GM12878 (cell line): Measurements from ENCODE around the gene PCSK5. TPM values are rescaled to one million over a fixed set of nuclear protein-coding genes. Genes with fewer than 3 reads are reported as not detected.

Experiments used
- ATAC-seq: fragments of 200-7000 bp; cut with Tn5 transposase; 3 replicates; pipeline ENCODE4 v1.9.1; 2020; ENCODE audit warnings: mild to moderate bottlenecking, moderate library complexity
- BruUV-seq: library from RNA; stranded (reverse); fragments of 400-500 nt; replicated peaks from 2 replicates; lab custom pipeline; 2021; lab: Mats Ljungman, UMichigan
- CTCF ChIA-PET: fragments of 300-600 bp; sonication (Branson Sonifier 250); formaldehyde crosslinking; extraction: SDS; loops from one replicate; lab custom pipeline; 2021; ENCODE audit warnings: inconsistent platforms; lab: Yijun Ruan, JAX
- POLR2A ChIA-PET: fragments of 350-600 bp; formaldehyde crosslinking; extraction: SDS; loops from one replicate; lab custom pipeline; 2021; ENCODE audit warnings: inconsistent platforms; lab: Charles Lee
- RAD21 ChIA-PET: fragments of 300-600 bp; sonication (Branson Sonifier 250); formaldehyde crosslinking; loops from one replicate; lab custom pipeline; 2023; ENCODE audit warnings: antibody characterized with exemption; ENCODE audit not compliant: unreplicated experiment; lab: Charles Lee
- SMC1A ChIA-PET: fragments of 300-600 bp; sonication (Branson Sonifier 250); formaldehyde crosslinking; loops from one replicate; lab custom pipeline; 2023; ENCODE audit not compliant: unreplicated experiment, uncharacterized antibody; lab: Charles Lee
- DNase-seq: peaks from one replicate; pipeline ENCODE4 v3.0.0-alpha.2; 2011; ENCODE audit warnings: low read depth, low spot score
- FAIRE-seq: peaks from 3 replicates; lab custom pipeline; 2011; peaks lifted over from hg19 to GRCh38; lab: Jason Lieb, UNC
- H2AFZ ChIP-seq: 2 replicates; pipeline ENCODE4 v1.6.0; 2011; ENCODE audit warnings: low read depth, low read length, control low read depth; ENCODE audit not compliant: control insufficient read depth
- H3K27ac ChIP-seq: 2 replicates; pipeline ENCODE4 v1.5.1; 2011; ENCODE audit warnings: control low read depth; ENCODE audit not compliant: control insufficient read depth, insufficient read depth
- H3K27me3 ChIP-seq, 2 experiments: replicated peaks in 1 of 2; 2 replicates each; pipeline versions ENCODE4 v1.6.0 to v1.6.1; 2011; ENCODE audit warnings: low read length in 1 of 2; ENCODE audit not compliant: control insufficient read depth in 2 of 2, insufficient read depth in 2 of 2
- H3K36me3 ChIP-seq, 2 experiments: 2 replicates each; pipeline ENCODE4 v1.5.1; 2011; ENCODE audit warnings: low read length in 1 of 2; ENCODE audit not compliant: control insufficient read depth in 2 of 2, insufficient read depth in 2 of 2
- H3K4me1 ChIP-seq: 2 replicates; pipeline ENCODE4 v1.6.1; 2011; ENCODE audit warnings: mild to moderate bottlenecking, low read length, moderate library complexity, mixed read lengths; ENCODE audit not compliant: control insufficient read depth, insufficient read depth
- H3K4me2 ChIP-seq: 2 replicates; pipeline ENCODE4 v1.6.0; 2011; ENCODE audit warnings: control low read depth; ENCODE audit not compliant: control insufficient read depth, insufficient read depth
- H3K4me3 ChIP-seq: fragments of 200-600 bp; sonication (generic); 2 replicates; pipeline ENCODE4 v1.5.1; 2016
- H3K79me2 ChIP-seq: 2 replicates; pipeline ENCODE4 v1.6.0; 2011; ENCODE audit warnings: low read length; ENCODE audit not compliant: control insufficient read depth, insufficient read depth
- H3K9ac ChIP-seq: 2 replicates; pipeline ENCODE4 v1.8.0; 2011; ENCODE audit warnings: low read length, control low read depth, mixed read lengths; ENCODE audit not compliant: control insufficient read depth, insufficient read depth
- H3K9me3 ChIP-seq: replicated peaks from 3 replicates; pipeline ENCODE4 v1.5.1; 2011; ENCODE audit warnings: mild to moderate bottlenecking, low read length; ENCODE audit not compliant: control insufficient read depth, insufficient read depth
- H4K20me1 ChIP-seq: 2 replicates; pipeline ENCODE4 v1.6.0; 2011; ENCODE audit not compliant: control insufficient read depth, insufficient read depth
- ASH2L ChIP-seq: fragments of 300-600, 200-600 bp; sonication (generic); IDR thresholded peaks from 2 replicates; pipeline ENCODE4 v1.6.1; 2017; ENCODE audit warnings: low read depth, mild to moderate bottlenecking, borderline replicate concordance
- CEBPB ChIP-seq, 2 experiments: fragments of 150-350 bp in 1 of 2; IDR thresholded peaks; 2 replicates each; pipeline ENCODE4 v1.6.1; 2012 to 2014; ENCODE audit warnings: low read depth in 2 of 2, low read length in 2 of 2, borderline replicate concordance in 1 of 2, inconsistent platforms in 1 of 2
- CEBPZ ChIP-seq: fragments of 150-350 bp; IDR thresholded peaks from 2 replicates; pipeline ENCODE4 v1.6.1; 2016; ENCODE audit warnings: low read depth, low read length
- CREM ChIP-seq: IDR thresholded peaks from 2 replicates; pipeline ENCODE4 v1.6.1; 2014; ENCODE audit warnings: antibody characterized with exemption, low read depth
- MXI1 ChIP-seq: fragments of 150-350 bp; IDR thresholded peaks from 2 replicates; pipeline ENCODE4 v1.6.1; 2011; ENCODE audit warnings: low read depth, mild to moderate bottlenecking, inconsistent platforms, low read length, improper control_type of control experiment
- RUNX3 ChIP-seq: IDR thresholded peaks from 2 replicates; pipeline ENCODE4 v1.6.1; 2012; ENCODE audit warnings: low read length, inconsistent platforms
- SP1 ChIP-seq: IDR thresholded peaks from one replicate; pipeline ENCODE4 v1.6.1; 2011; ENCODE audit warnings: low read depth, low read length
- STAT1 ChIP-seq: fragments of 450-650 bp; conservative IDR thresholded peaks from 2 replicates; pipeline ENCODE4 v1.6.1; 2014; ENCODE audit warnings: antibody characterized with exemption, mild to moderate bottlenecking
- ZBED1 ChIP-seq: IDR thresholded peaks from 2 replicates; pipeline ENCODE4 v1.6.1; 2016; ENCODE audit warnings: borderline replicate concordance
- ZBTB4 ChIP-seq: fragments of 450-650 bp; formaldehyde crosslinking; IDR thresholded peaks from 2 replicates; pipeline ENCODE4 v1.4.0; 2022; ENCODE audit warnings: mild to moderate bottlenecking, moderate library complexity
- ZNF687 ChIP-seq: fragments of 450-650 bp; IDR thresholded peaks from 2 replicates; pipeline ENCODE4 v1.6.1; 2017; ENCODE audit warnings: mild to moderate bottlenecking, moderate library complexity
- WGBS: methylation state at CpG from one replicate; pipeline ENCODE4 v1.1.6; 2016; ENCODE audit warnings: low lambda C conversion rate; ENCODE audit not compliant: insufficient replicate concordance, insufficient coverage; ENCODE audit errors: missing lambda C conversion rate; 5-methylcytosine and 5-hydroxymethylcytosine counted together
- in situ Hi-C: fragments of 300-500 bp; cut with MboI; formaldehyde crosslinking; loops from 9 replicates; pipeline ENCODE4 v1.14.3; 2018; ENCODE audit warnings: mixed read lengths
- intact Hi-C: fragments of 100-400 bp; cut with micrococcal nuclease; formaldehyde crosslinking; loops from one replicate; pipeline ENCODE4 v1.14.2; 2022; ENCODE audit not compliant: unreplicated experiment
- polyA plus RNA-seq, 11 experiments: library from polyadenylated mRNA; depleted of rRNA in 4 of 11; unstranded in 6 of 11; stranded (reverse) in 5 of 11; fragments of >200 nt; fragmentation: Nextera tagmentation in 4 of 11; fragmentation: Illumina TruSeq in 1 of 11; extraction: Ambion mirVana in 4 of 11; extraction: Trizol in 1 of 11; gene quantifications; 1 replicate in 1 of 11; 2 replicates in 10 of 11; pipeline versions ENCODE4 v1.2.1 to v1.2.3, GENCODE V29; 2011 to 2016; ENCODE audit warnings: inconsistent platforms in 2 of 11, missing spikeins in 2 of 11, low read depth in 1 of 11
- total RNA-seq, 4 experiments: library from RNA; depleted of rRNA in 3 of 4; stranded (reverse); fragments of >200 nt in 3 of 4; fragmentation: Illumina TruSeq in 1 of 4; extraction: Trizol in 1 of 4; gene quantifications; 2 replicates each; pipeline versions ENCODE4 v1.2.1 to v1.2.3, GENCODE V29; 2013 to 2021
- TF ChIP-seq, protein P1 (sequence below): IDR thresholded peaks from 2 replicates; pipeline ENCODE4 v1.6.1; 2011; ENCODE audit warnings: borderline replicate concordance, low read depth, mild to moderate bottlenecking, moderate library complexity, mixed read lengths, low read length; ENCODE audit not compliant: insufficient read depth; ENCODE audit errors: extremely low read length

Gene PCSK5
- total and polyA plus RNA-seq, 10 of the 15 experiments (the other 5 are each of a cell fraction or from before 2014, with no cell fraction given), result 0.01 to 0.13 (median 0.04) TPM; not detected in 3

DNA sequence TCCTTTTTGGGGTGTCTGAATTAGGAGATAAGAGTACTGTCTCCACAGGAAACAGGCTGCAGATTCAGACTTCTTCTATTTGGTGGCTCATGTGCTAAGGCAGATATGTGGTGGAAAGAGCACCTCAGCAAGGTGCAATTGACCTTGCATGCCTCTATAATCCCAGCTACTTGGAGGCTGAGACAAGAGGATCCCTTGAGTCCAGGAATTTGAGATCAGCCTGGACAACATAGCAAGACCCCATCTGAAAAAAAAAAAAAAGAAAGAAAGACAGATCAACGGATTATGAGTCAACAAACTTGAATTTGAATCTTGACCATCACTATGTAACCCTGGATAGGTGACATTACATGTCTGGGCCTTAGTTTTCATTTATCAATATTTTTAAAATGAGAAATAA lies 459.4 kb downstream of the PCSK5 start:
- ChIA-PET RAD21 (no interaction called here), POLR2A (no interaction called here), SMC1A (no interaction called here), CTCF (no interaction called here)
- ATAC-seq (no peak), FAIRE-seq (no peak), DNase-seq (no peak)
- in situ Hi-C loops, result no loop called here
- intact Hi-C loops, result no loop called here
- H3K9ac ChIP-seq, result no peak overlapping the region
- WGBS, result 17% methylated on average over 1 of the region's 1 CpG
- H3K4me1 ChIP-seq, result no peaks in the 10 kb centered on the region
- H3K27ac ChIP-seq, result no peak overlapping the region
- H3K4me3 ChIP-seq, result no peak overlapping the region
- H3K79me2 ChIP-seq, result no peaks in the 10 kb centered on the region
- no peaks in the 10 kb centered on the region for H3K9me3 ChIP-seq
- H3K36me3 ChIP-seq, result no peaks in the 10 kb centered on the region
- no peaks in the 10 kb centered on the region for H4K20me1 ChIP-seq
- no peak overlapping the region for H3K4me2 ChIP-seq
- no peak overlapping the region for H2AFZ ChIP-seq
- H3K27me3 ChIP-seq, result peaks cover 0 to 1% of the 10 kb centered on the region in 2 experiments; a peak in 1 of 4 replicates
- BruUV-seq, result no TSS peak
- TF ChIP-seq STAT1 (no peak), MXI1 (no peak), ASH2L (no peak), RUNX3 (no peak), CEBPB (IDR thresholded peaks at IDR 0.05; ENCODE audit: borderline replicate concordance in 1 of 2, low read depth in 2 of 2, low read length in 2 of 2) (no peak), CEBPZ (no peak), SP1 (no peak), ZBED1 (no peak), CREM (no peak), ZBTB4 (CRISPR knock-in tag) (no peak), ZNF687 (no peak)
- TF ChIP-seq, protein P1, sequence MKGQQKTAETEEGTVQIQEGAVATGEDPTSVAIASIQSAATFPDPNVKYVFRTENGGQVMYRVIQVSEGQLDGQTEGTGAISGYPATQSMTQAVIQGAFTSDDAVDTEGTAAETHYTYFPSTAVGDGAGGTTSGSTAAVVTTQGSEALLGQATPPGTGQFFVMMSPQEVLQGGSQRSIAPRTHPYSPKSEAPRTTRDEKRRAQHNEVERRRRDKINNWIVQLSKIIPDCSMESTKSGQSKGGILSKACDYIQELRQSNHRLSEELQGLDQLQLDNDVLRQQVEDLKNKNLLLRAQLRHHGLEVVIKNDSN, result no peak
